K562 (cell line): ENCODE data around the gene P4HB. TPM values are rescaled to one million over a fixed set of nuclear protein-coding genes. Genes with fewer than 3 reads are reported as not detected.

Experiments used
- CC2D1A ChIP-seq: fragments of 450-650 bp; IDR thresholded peaks from 2 replicates; pipeline ENCODE4 v1.6.1; 2017; ENCODE audit warnings: mild to moderate bottlenecking
- E4F1 ChIP-seq: fragments of 250-450 bp; sonication (Bioruptor Pico); IDR thresholded peaks from 2 replicates; pipeline ENCODE4 v1.5.0; 2021; ENCODE audit warnings: mild to moderate bottlenecking, borderline replicate concordance
- FOSL1 ChIP-seq: fragments of 200-800 bp; sonication (Bioruptor generic); conservative IDR thresholded peaks from 2 replicates; pipeline ENCODE4 v1.6.1; 2016; ENCODE audit warnings: missing genetic modification characterization, missing compliant biosample characterization
- FOXP4 ChIP-seq: sonication (generic); formaldehyde crosslinking; IDR thresholded peaks from 2 replicates; pipeline ENCODE4 v1.8.0; 2022; ENCODE audit warnings: mild to moderate bottlenecking, missing genetic modification reagents, borderline replicate concordance
- RREB1 ChIP-seq: fragments of 250-450 bp; sonication (Bioruptor Pico); IDR thresholded peaks from 2 replicates; pipeline ENCODE4 v1.4.0; 2020
- TBP ChIP-seq: optimal IDR thresholded peaks from 2 replicates; pipeline ENCODE3; 2011; ENCODE audit warnings: low read depth, low read length, improper control_type of control experiment
- polyA plus RNA-seq, 8 experiments: library from polyadenylated mRNA; depleted of rRNA in 4 of 8; stranded (reverse) in 5 of 8; unstranded in 3 of 8; fragments of >200 nt; fragmentation: Nextera tagmentation in 2 of 8; fragmentation: Illumina TruSeq in 1 of 8; extraction: Ambion mirVana in 2 of 8; extraction: Trizol in 1 of 8; gene quantifications; 2 replicates each; pipeline versions ENCODE4 v1.2.1 to v1.2.3, GENCODE V29; 2011 to 2014; ENCODE audit warnings: inconsistent platforms in 1 of 8, missing spikeins in 1 of 8
- total RNA-seq, 7 experiments: library from RNA; depleted of rRNA in 6 of 7; stranded (reverse); fragments of >200 nt in 6 of 7; fragmentation: Illumina TruSeq in 2 of 7; extraction: Trizol in 2 of 7; gene quantifications; 2 replicates each; pipeline versions ENCODE4 v1.2.1 to v1.2.3, GENCODE V29; 2011 to 2021; ENCODE audit warnings: low replicate concordance in 1 of 7

P4HB gene
- total and polyA plus RNA-seq, 9 of the 15 experiments (the other 6 are each of a cell fraction or from before 2014, with no cell fraction given) = 4.4 to 645 (median 325) TPM

GRCh38 chr17:81860756-81861568 is 627 bp upstream of the P4HB start (continued):
- TF ChIP-seq E4F1 (no peak), FOSL1 (tag) (peak; percentile 69), RREB1 (CRISPR knock-in tag) (no peak), FOXP4 (CRISPR knock-in tag) (no peak), TBP (peak; percentile 69), CC2D1A (no peak)
